ENCODE data around the gene TERB2.

- TF ChIP-seq, protein P1, sequence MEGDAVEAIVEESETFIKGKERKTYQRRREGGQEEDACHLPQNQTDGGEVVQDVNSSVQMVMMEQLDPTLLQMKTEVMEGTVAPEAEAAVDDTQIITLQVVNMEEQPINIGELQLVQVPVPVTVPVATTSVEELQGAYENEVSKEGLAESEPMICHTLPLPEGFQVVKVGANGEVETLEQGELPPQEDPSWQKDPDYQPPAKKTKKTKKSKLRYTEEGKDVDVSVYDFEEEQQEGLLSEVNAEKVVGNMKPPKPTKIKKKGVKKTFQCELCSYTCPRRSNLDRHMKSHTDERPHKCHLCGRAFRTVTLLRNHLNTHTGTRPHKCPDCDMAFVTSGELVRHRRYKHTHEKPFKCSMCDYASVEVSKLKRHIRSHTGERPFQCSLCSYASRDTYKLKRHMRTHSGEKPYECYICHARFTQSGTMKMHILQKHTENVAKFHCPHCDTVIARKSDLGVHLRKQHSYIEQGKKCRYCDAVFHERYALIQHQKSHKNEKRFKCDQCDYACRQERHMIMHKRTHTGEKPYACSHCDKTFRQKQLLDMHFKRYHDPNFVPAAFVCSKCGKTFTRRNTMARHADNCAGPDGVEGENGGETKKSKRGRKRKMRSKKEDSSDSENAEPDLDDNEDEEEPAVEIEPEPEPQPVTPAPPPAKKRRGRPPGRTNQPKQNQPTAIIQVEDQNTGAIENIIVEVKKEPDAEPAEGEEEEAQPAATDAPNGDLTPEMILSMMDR (IDR thresholded peaks at IDR 0.05): no peak
- no peak for TF ChIP-seq POLR2A (IDR thresholded peaks at IDR 0.05)
These were observed 47.1 kb upstream of the TERB2 start for GRCh38 chr15:44909423-44909822.
